ENCODE data around the gene PRKCH. TPM values are rescaled to one million over a fixed set of nuclear protein-coding genes. Genes with fewer than 3 reads are reported as not detected.

Gene PRKCH
- total RNA-seq, 1 donor from 2014 or later, result 0.30 TPM

- H3K36me3 Mint-ChIP-seq (ENCODE audit: low read depth), result no peaks in the 10 kb centered on the region
- no peak for TF ChIP-seq CTCF (conservative IDR thresholded peaks at IDR 0.05)
- H3K27me3 Mint-ChIP-seq (ENCODE audit: low read depth), result peaks cover 2% of the 10 kb centered on the region
- no peak overlapping the region for H3K27ac Mint-ChIP-seq (ENCODE audit: unreplicated experiment)
- no peaks in the 10 kb centered on the region for H3K9me3 Mint-ChIP-seq
- H3K4me1 Mint-ChIP-seq, result no peaks in the 10 kb centered on the region
- DNase-seq (ENCODE audit: low read depth, low spot score), result no peak
- H3K4me3 Mint-ChIP-seq, result no peak overlapping the region
These were observed 256.1 kb downstream of the PRKCH start for GRCh38 chr14:61577506-61577931.

- Mint-ChIP-seq H3K27me3 (ENCODE audit: low read depth) (peaks cover 2% of the 10 kb centered on the region), H3K27ac (ENCODE audit: unreplicated experiment) (no peak overlapping the region), H3K4me3 (no peak overlapping the region), H3K9me3 (no peaks in the 10 kb centered on the region), H3K36me3 (ENCODE audit: low read depth) (no peaks in the 10 kb centered on the region), H3K4me1 (no peaks in the 10 kb centered on the region)
- no peak for DNase-seq (ENCODE audit: low read depth, low spot score)
- TF ChIP-seq CTCF (conservative IDR thresholded peaks at IDR 0.05), result no peak
These were observed 257.4 kb downstream of the PRKCH start for GRCh38 chr14:61578745-61579144.

- Mint-ChIP-seq H3K27me3 (ENCODE audit: low read depth) (peaks cover 2% of the 10 kb centered on the region), H3K9me3 (no peaks in the 10 kb centered on the region), H3K27ac (ENCODE audit: unreplicated experiment) (no peak overlapping the region), H3K36me3 (ENCODE audit: low read depth) (no peaks in the 10 kb centered on the region), H3K4me3 (no peak overlapping the region), H3K4me1 (no peaks in the 10 kb centered on the region)
- TF ChIP-seq CTCF (conservative IDR thresholded peaks at IDR 0.05), result no peak
- DNase-seq (ENCODE audit: low read depth, low spot score), result no peak
These were observed 260.0 kb downstream of the PRKCH start for GRCh38 chr14:61581340-61581739.

GRCh38 chr14:61581955-61582615 is 260.7 kb downstream of the PRKCH start:
- H3K4me1 Mint-ChIP-seq, result no peaks in the 10 kb centered on the region
- DNase-seq (ENCODE audit: low read depth, low spot score), result no peak
- H3K9me3 Mint-ChIP-seq, result no peaks in the 10 kb centered on the region
- peaks cover 2% of the 10 kb centered on the region for H3K27me3 Mint-ChIP-seq (ENCODE audit: low read depth)
- no peak overlapping the region for H3K27ac Mint-ChIP-seq (ENCODE audit: unreplicated experiment)
- no peak overlapping the region for H3K4me3 Mint-ChIP-seq
- TF ChIP-seq CTCF (conservative IDR thresholded peaks at IDR 0.05), result no peak
- no peaks in the 10 kb centered on the region for H3K36me3 Mint-ChIP-seq (ENCODE audit: low read depth)

GRCh38 chr14:61582815-61583214 is 261.4 kb downstream of the PRKCH start:
- H3K9me3 Mint-ChIP-seq, result no peaks in the 10 kb centered on the region
- no peaks in the 10 kb centered on the region for H3K36me3 Mint-ChIP-seq (ENCODE audit: low read depth)
- H3K4me1 Mint-ChIP-seq, result no peaks in the 10 kb centered on the region
- H3K27ac Mint-ChIP-seq (ENCODE audit: unreplicated experiment), result no peak overlapping the region
- no peak overlapping the region for H3K4me3 Mint-ChIP-seq
- TF ChIP-seq CTCF (conservative IDR thresholded peaks at IDR 0.05), result no peak
- peaks cover 2% of the 10 kb centered on the region for H3K27me3 Mint-ChIP-seq (ENCODE audit: low read depth)
- DNase-seq (ENCODE audit: low read depth, low spot score), result no peak
